Measurements from ENCODE around the gene SLC25A51. TPM values are rescaled to one million over a fixed set of nuclear protein-coding genes. Genes with fewer than 3 reads are reported as not detected.

The SLC25A51 gene
- total RNA-seq, 1 experiment from 2014 or later, result 23.4 TPM

- no TSS peak for BruUV-seq (replicated peaks)
- in situ Hi-C loops (cut with HindIII; ENCODE audit: low pct_unique_long_range_greater_than_20kb, low sequenced_read_pairs), result no loop called here
- DNase-seq (ENCODE audit: low read depth, low spot score) (no peak), ATAC-seq (no peak)
- no peaks in the 10 kb centered on the region; the same call in 1 of the 2 replicates for H3K36me3 ChIP-seq (ENCODE audit: control insufficient read depth, insufficient read depth, low read length)
- intact Hi-C loops (cut with micrococcal nuclease; ENCODE audit: unreplicated experiment), result no loop called here
- H3K27me3 ChIP-seq (ENCODE audit: control insufficient read depth, insufficient read depth, low read length), result no peaks in the 10 kb centered on the region
- no peaks in the 10 kb centered on the region for H3K9me3 ChIP-seq (ENCODE audit: control insufficient read depth, insufficient read depth, low read depth, low read length)
- no peak overlapping the region for H3K27ac ChIP-seq (ENCODE audit: low read length)
- CTCF ChIA-PET, result no interaction called here
- H3K4me1 ChIP-seq (ENCODE audit: control insufficient read depth, insufficient read depth, low read length), result no peaks in the 10 kb centered on the region
- TF ChIP-seq CTCF (IDR thresholded peaks at IDR 0.05) (no peak), POLR2AphosphoS5 (IDR thresholded peaks at IDR 0.05; ENCODE audit: low read depth, low read length) (no peak), REST (IDR thresholded peaks at IDR 0.05; ENCODE audit: insufficient read depth in 1 of 2, low read depth in 2 of 2, low read length in 1 of 2) (no peak), TCF7L2 (IDR thresholded peaks at IDR 0.05; ENCODE audit: low read depth, low read length) (no peak), SIN3A (IDR thresholded peaks at IDR 0.05; ENCODE audit: borderline replicate concordance, insufficient read depth, low read depth, low read length) (no peak)
- POLR2A ChIA-PET, result no interaction called here
- no peak overlapping the region for H3K4me3 ChIP-seq (ENCODE audit: low read depth in 2 of 2, low read length in 2 of 2)
Measured at GRCh38 chr9:37852222-37852621, 51.7 kb downstream of the SLC25A51 start.

GRCh38 chr9:37840560-37841194 lies 63.2 kb downstream of the SLC25A51 start:
- H3K27ac ChIP-seq (ENCODE audit: low read length), result no peak overlapping the region

More at GRCh38 chr9:37840560-37841194, 63.2 kb downstream of the SLC25A51 start:
- H3K4me3 ChIP-seq (ENCODE audit: low read depth in 2 of 2, low read length in 2 of 2), result no peak overlapping the region
- TF ChIP-seq CTCF (IDR thresholded peaks at IDR 0.05), result no peak
- TF ChIP-seq SIN3A (IDR thresholded peaks at IDR 0.05; ENCODE audit: borderline replicate concordance, insufficient read depth, low read depth, low read length), result no peak
- TF ChIP-seq TCF7L2 (IDR thresholded peaks at IDR 0.05; ENCODE audit: low read depth, low read length), result no peak
- TF ChIP-seq REST (IDR thresholded peaks at IDR 0.05; ENCODE audit: insufficient read depth in 1 of 2, low read depth in 2 of 2, low read length in 1 of 2), result no peak
- TF ChIP-seq POLR2AphosphoS5 (IDR thresholded peaks at IDR 0.05; ENCODE audit: low read depth, low read length), result no peak
- ChIA-PET POLR2A (no interaction called here), CTCF (no interaction called here)
- no peaks in the 10 kb centered on the region for H3K27me3 ChIP-seq (ENCODE audit: control insufficient read depth, insufficient read depth, low read length)
- no TSS peak for BruUV-seq (replicated peaks)
- H3K4me1 ChIP-seq (ENCODE audit: control insufficient read depth, insufficient read depth, low read length), result no peaks in the 10 kb centered on the region
- DNase-seq (ENCODE audit: low read depth, low spot score) (peak; percentile 33), ATAC-seq (peak; percentile 87)
- in situ Hi-C loops (cut with HindIII; ENCODE audit: low pct_unique_long_range_greater_than_20kb, low sequenced_read_pairs), result no loop called here
- no peaks in the 10 kb centered on the region for H3K9me3 ChIP-seq (ENCODE audit: control insufficient read depth, insufficient read depth, low read depth, low read length)
- no peaks in the 10 kb centered on the region; the same call in 1 of the 2 replicates for H3K36me3 ChIP-seq (ENCODE audit: control insufficient read depth, insufficient read depth, low read length)
- intact Hi-C loops (cut with micrococcal nuclease; ENCODE audit: unreplicated experiment), result no loop called here
